ENCODE data around the gene PIEZO2. TPM values are rescaled to one million over a fixed set of nuclear protein-coding genes. Genes with fewer than 3 reads are reported as not detected.

The PIEZO2 gene
- total RNA-seq, 3 donors from 2014 or later (not counting 1 experiment from before 2014, with no cell fraction given) = not detected

GRCh38 chr18:11009147-11009546, 140.2 kb downstream of the PIEZO2 start:
- H3K4me1 Mint-ChIP-seq = no peaks in the 10 kb centered on the region
- no peak for ATAC-seq
- no peak overlapping the region for H3K27ac ChIP-seq (ENCODE audit: low read length)
- no peak overlapping the region for H3K4me3 Mint-ChIP-seq
- H3K36me3 Mint-ChIP-seq = no peaks in the 10 kb centered on the region
- intact Hi-C loops (cut with micrococcal nuclease) = no loop called here
- no peak for DNase-seq
- no peak overlapping the region for H3K4me3 ChIP-seq (ENCODE audit: low read length)
- no peak overlapping the region for H3K27ac Mint-ChIP-seq
- no peaks in the 10 kb centered on the region for H3K36me3 ChIP-seq (ENCODE audit: control insufficient read depth, insufficient read depth, low read length)
- WGBS (ENCODE audit: insufficient coverage) = 92% methylated on average over 6 of the region's 6 CpGs
- TF ChIP-seq CTCF (IDR thresholded peaks at IDR 0.05) = no peak
- peaks cover 0 to 2% of the 10 kb centered on the region in 2 donors for H3K9me3 Mint-ChIP-seq
- no peaks in the 10 kb centered on the region for H3K9me3 ChIP-seq (ENCODE audit: control insufficient read depth, insufficient read depth, low read length)
- H3K27me3 Mint-ChIP-seq (ENCODE audit: low read depth in 2 of 2) = no peaks in the 10 kb centered on the region
- H3K4me1 ChIP-seq (ENCODE audit: control insufficient read depth, insufficient read depth, low read length) = no peaks in the 10 kb centered on the region
- no peaks in the 10 kb centered on the region for H3K27me3 ChIP-seq (ENCODE audit: control insufficient read depth, insufficient read depth, low read length)

GRCh38 chr18:11008505-11008904, 140.9 kb downstream of the PIEZO2 start:
- Mint-ChIP-seq H3K36me3 (no peaks in the 10 kb centered on the region), H3K4me3 (no peak overlapping the region), H3K27ac (no peak overlapping the region), H3K4me1 (no peaks in the 10 kb centered on the region), H3K27me3 (ENCODE audit: low read depth in 2 of 2) (no peaks in the 10 kb centered on the region), H3K9me3 (peaks cover 0 to 2% of the 10 kb centered on the region in 2 donors)
- H3K27me3 ChIP-seq (ENCODE audit: control insufficient read depth, insufficient read depth, low read length) = no peaks in the 10 kb centered on the region
- intact Hi-C loops (cut with micrococcal nuclease) = no loop called here
- H3K36me3 ChIP-seq (ENCODE audit: control insufficient read depth, insufficient read depth, low read length) = no peaks in the 10 kb centered on the region
- H3K4me3 ChIP-seq (ENCODE audit: low read length) = no peak overlapping the region
- ATAC-seq = no peak
- DNase-seq = no peak
- H3K9me3 ChIP-seq (ENCODE audit: control insufficient read depth, insufficient read depth, low read length) = no peaks in the 10 kb centered on the region
- no peak overlapping the region for H3K27ac ChIP-seq (ENCODE audit: low read length)
- TF ChIP-seq CTCF (IDR thresholded peaks at IDR 0.05) = no peak
- WGBS (ENCODE audit: insufficient coverage) = 87% methylated on average over 3 of the region's 3 CpGs
- no peaks in the 10 kb centered on the region for H3K4me1 ChIP-seq (ENCODE audit: control insufficient read depth, insufficient read depth, low read length)

GRCh38 chr18:11005528-11005927, 143.8 kb downstream of the PIEZO2 start:
- no peak overlapping the region for H3K27ac Mint-ChIP-seq
- TF ChIP-seq CTCF (IDR thresholded peaks at IDR 0.05) = no peak
- WGBS (ENCODE audit: insufficient coverage) = 83% methylated on average over 4 of the region's 5 CpGs

GRCh38 chr18:11004951-11005350, 144.4 kb downstream of the PIEZO2 start:
- DNase-seq (no peak), ATAC-seq (no peak)
- Mint-ChIP-seq H3K4me3 (no peak overlapping the region), H3K4me1 (no peaks in the 10 kb centered on the region), H3K36me3 (no peaks in the 10 kb centered on the region), H3K27me3 (ENCODE audit: low read depth in 2 of 2) (no peaks in the 10 kb centered on the region), H3K27ac (no peak overlapping the region), H3K9me3 (peaks cover 3 to 4% of the 10 kb centered on the region in 2 donors)
- no peak for TF ChIP-seq CTCF (IDR thresholded peaks at IDR 0.05)
- Histone ChIP-seq H3K27ac (ENCODE audit: low read length) (no peak overlapping the region), H3K9me3 (ENCODE audit: control insufficient read depth, insufficient read depth, low read length) (peaks cover 5% of the 10 kb centered on the region), H3K36me3 (ENCODE audit: control insufficient read depth, insufficient read depth, low read length) (no peaks in the 10 kb centered on the region), H3K27me3 (ENCODE audit: control insufficient read depth, insufficient read depth, low read length) (no peaks in the 10 kb centered on the region), H3K4me3 (ENCODE audit: low read length) (no peak overlapping the region), H3K4me1 (ENCODE audit: control insufficient read depth, insufficient read depth, low read length) (no peaks in the 10 kb centered on the region)
- intact Hi-C loops (cut with micrococcal nuclease) = no loop called here

More at GRCh38 chr18:11005528-11005927, 143.8 kb downstream of the PIEZO2 start:
- ATAC-seq (no peak), DNase-seq (no peak)
- no peak overlapping the region for H3K27ac ChIP-seq (ENCODE audit: low read length)
- H3K9me3 ChIP-seq (ENCODE audit: control insufficient read depth, insufficient read depth, low read length) = peaks cover 2% of the 10 kb centered on the region
- no peaks in the 10 kb centered on the region for H3K27me3 ChIP-seq (ENCODE audit: control insufficient read depth, insufficient read depth, low read length)
- no peaks in the 10 kb centered on the region for H3K36me3 ChIP-seq (ENCODE audit: control insufficient read depth, insufficient read depth, low read length)
- intact Hi-C loops (cut with micrococcal nuclease) = no loop called here
- no peak overlapping the region for H3K4me3 ChIP-seq (ENCODE audit: low read length)
- no peaks in the 10 kb centered on the region for H3K27me3 Mint-ChIP-seq (ENCODE audit: low read depth in 2 of 2)
- H3K4me1 ChIP-seq (ENCODE audit: control insufficient read depth, insufficient read depth, low read length) = no peaks in the 10 kb centered on the region
- H3K4me1 Mint-ChIP-seq = no peaks in the 10 kb centered on the region
- H3K4me3 Mint-ChIP-seq = no peak overlapping the region
- H3K36me3 Mint-ChIP-seq = no peaks in the 10 kb centered on the region
- H3K9me3 Mint-ChIP-seq = peaks cover 3 to 4% of the 10 kb centered on the region in 2 donors
